HG03060 (cell line): Measurements from ENCODE around the gene MON1B.

ENCODE experiments used
- ATAC-seq: cut with Tn5 transposase; IDR thresholded peaks from one replicate; pipeline ENCODE4 v1.9.1; 2021; ENCODE audit warnings: low read depth, moderate number of reproducible peaks; ENCODE audit not compliant: unreplicated experiment

MON1B gene

GRCh38 chr16:77195411-77195810 lies 4.4 kb downstream of the MON1B start:
- ATAC-seq = no peak

- no peak for ATAC-seq
Observed at GRCh38 chr16:77197747-77198146, 6.8 kb downstream of the MON1B start.

GRCh38 chr16:77199211-77199610 lies 8.2 kb downstream of the MON1B start, which contains the start of gene SYCE1L:
Gene SYCE1L, plus strand, starts transcription at chr16:77199408. Its CDS starts 44 bp downstream, at chr16:77199452.
- no peak for ATAC-seq

- no peak for ATAC-seq
Observed at GRCh38 chr16:77206533-77206932, 15.5 kb downstream of the MON1B start.

GRCh38 chr16:77207030-77207429 lies 16.0 kb downstream of the MON1B start:
- no peak for ATAC-seq

GRCh38 chr16:77208382-77208781 lies 17.4 kb downstream of the MON1B start:
- ATAC-seq = no peak

- ATAC-seq = no peak
Observed at GRCh38 chr16:77211880-77212740, 21.1 kb downstream of the MON1B start.

GRCh38 chr16:77212741-77213541 lies 22.0 kb downstream of the MON1B start:
- ATAC-seq = no peak

GRCh38 chr16:77213542-77214106 lies 22.6 kb downstream of the MON1B start:
- no peak for ATAC-seq

GRCh38 chr16:77214411-77215138 lies 23.6 kb downstream of the MON1B start:
- no peak for ATAC-seq

- ATAC-seq = no peak
Observed at GRCh38 chr16:77219437-77219836, 28.4 kb downstream of the MON1B start.

- ATAC-seq = peak; percentile 53
Observed at GRCh38 chr16:77220427-77220826, 29.4 kb downstream of the MON1B start.

GRCh38 chr16:77221482-77221881 lies 30.5 kb downstream of the MON1B start:
- ATAC-seq = no peak

- ATAC-seq = no peak
Observed at GRCh38 chr16:77223184-77223583, 32.2 kb downstream of the MON1B start.

GRCh38 chr16:77225182-77225581 lies 34.2 kb downstream of the MON1B start:
- ATAC-seq = no peak

- no peak for ATAC-seq
Observed at GRCh38 chr16:77227745-77228144, 36.8 kb downstream of the MON1B start.

GRCh38 chr16:77231047-77231446 lies 40.1 kb downstream of the MON1B start:
- ATAC-seq = no peak

GRCh38 chr16:77233799-77234519 lies 43.0 kb downstream of the MON1B start:
- no peak for ATAC-seq

GRCh38 chr16:77234611-77235010 lies 43.6 kb downstream of the MON1B start:
- no peak for ATAC-seq

- ATAC-seq = peak; percentile 94
Observed at GRCh38 chr16:77236063-77236511, 45.1 kb downstream of the MON1B start.
